ENCODE results near the gene JAZF1. TPM values are rescaled to one million over a fixed set of nuclear protein-coding genes. Genes with fewer than 3 reads are reported as not detected.

JAZF1 gene
- total RNA-seq, 1 donor from 2014 or later, result 36.1 TPM

DNA sequence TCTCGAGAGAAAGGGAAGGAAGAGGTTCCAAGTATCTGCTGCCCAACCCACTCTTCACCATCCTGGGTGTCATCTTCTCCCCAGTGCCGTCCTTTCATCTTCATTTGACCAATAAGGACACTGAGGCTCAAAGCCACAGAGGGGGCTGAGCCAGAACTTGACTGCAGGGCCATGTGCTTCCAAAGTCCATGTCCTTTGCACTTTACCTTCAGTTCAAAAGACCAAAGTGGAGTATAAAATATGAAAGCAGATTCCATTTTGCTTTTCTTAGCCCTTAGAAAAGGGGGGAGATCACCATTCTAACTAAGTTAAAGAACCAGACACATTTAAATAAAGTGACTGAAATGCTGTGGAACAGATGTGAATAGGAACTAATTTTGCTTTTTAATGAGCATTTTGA lies 56.2 kb downstream of the JAZF1 start:
- intact Hi-C loops (cut with DNase I), result no loop called here
- peaks cover 85% of the 10 kb centered on the region for H3K4me1 ChIP-seq
- no peak for TF ChIP-seq POLR2AphosphoS5 (IDR thresholded peaks at IDR 0.05; ENCODE audit: insufficient read depth in 1 of 2, low read depth in 1 of 2)
- no peak for TF ChIP-seq POLR2A (IDR thresholded peaks at IDR 0.05)
- TF ChIP-seq, protein P1, sequence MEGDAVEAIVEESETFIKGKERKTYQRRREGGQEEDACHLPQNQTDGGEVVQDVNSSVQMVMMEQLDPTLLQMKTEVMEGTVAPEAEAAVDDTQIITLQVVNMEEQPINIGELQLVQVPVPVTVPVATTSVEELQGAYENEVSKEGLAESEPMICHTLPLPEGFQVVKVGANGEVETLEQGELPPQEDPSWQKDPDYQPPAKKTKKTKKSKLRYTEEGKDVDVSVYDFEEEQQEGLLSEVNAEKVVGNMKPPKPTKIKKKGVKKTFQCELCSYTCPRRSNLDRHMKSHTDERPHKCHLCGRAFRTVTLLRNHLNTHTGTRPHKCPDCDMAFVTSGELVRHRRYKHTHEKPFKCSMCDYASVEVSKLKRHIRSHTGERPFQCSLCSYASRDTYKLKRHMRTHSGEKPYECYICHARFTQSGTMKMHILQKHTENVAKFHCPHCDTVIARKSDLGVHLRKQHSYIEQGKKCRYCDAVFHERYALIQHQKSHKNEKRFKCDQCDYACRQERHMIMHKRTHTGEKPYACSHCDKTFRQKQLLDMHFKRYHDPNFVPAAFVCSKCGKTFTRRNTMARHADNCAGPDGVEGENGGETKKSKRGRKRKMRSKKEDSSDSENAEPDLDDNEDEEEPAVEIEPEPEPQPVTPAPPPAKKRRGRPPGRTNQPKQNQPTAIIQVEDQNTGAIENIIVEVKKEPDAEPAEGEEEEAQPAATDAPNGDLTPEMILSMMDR (IDR thresholded peaks at IDR 0.05), result no peak

DNA sequence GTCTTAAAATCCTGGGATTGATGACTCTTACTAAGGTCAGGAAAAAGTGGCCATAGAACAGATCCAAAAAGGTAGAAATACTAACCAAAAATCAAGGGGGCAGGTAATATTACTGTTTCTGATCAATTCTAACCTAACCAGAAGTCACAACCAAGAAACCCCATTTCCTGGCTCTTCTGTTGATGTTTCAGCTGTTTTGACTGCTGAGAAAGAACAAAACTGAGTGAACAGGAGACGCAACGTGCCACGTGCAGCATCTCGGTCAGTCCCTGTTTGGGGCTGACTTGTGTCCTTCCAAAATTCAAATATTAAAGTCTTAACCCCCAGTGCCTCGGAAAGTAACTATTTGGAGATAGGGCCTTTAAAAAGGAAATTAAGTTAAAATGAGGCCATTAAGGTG lies 56.8 kb downstream of the JAZF1 start:
- no peak overlapping the region for H3K4me3 ChIP-seq
- H3K27ac ChIP-seq, result peak overlapping the region; percentile 81
- DNase-seq (ENCODE audit: extremely low spot score in 2 of 2), result no peak
- peaks cover 87% of the 10 kb centered on the region for H3K4me1 ChIP-seq
- H3K27me3 ChIP-seq, result no peaks in the 10 kb centered on the region
- no peaks in the 10 kb centered on the region for H3K36me3 ChIP-seq
- intact Hi-C loops (cut with DNase I), result no loop called here
- no peaks in the 10 kb centered on the region for H3K9me3 ChIP-seq
- TF ChIP-seq, protein P1 (IDR thresholded peaks at IDR 0.05), result no peak
- TF ChIP-seq POLR2AphosphoS5 (IDR thresholded peaks at IDR 0.05; ENCODE audit: insufficient read depth in 1 of 2, low read depth in 1 of 2), result no peak
- no peak for TF ChIP-seq POLR2A (IDR thresholded peaks at IDR 0.05)

More for the DNA sequence above, 56.2 kb downstream of the JAZF1 start:
- DNase-seq (ENCODE audit: extremely low spot score in 2 of 2), result no peak
- Histone ChIP-seq H3K4me3 (no peak overlapping the region), H3K27me3 (no peaks in the 10 kb centered on the region), H3K36me3 (no peaks in the 10 kb centered on the region), H3K9me3 (no peaks in the 10 kb centered on the region), H3K27ac (peak overlapping the region; percentile 81)

DNA sequence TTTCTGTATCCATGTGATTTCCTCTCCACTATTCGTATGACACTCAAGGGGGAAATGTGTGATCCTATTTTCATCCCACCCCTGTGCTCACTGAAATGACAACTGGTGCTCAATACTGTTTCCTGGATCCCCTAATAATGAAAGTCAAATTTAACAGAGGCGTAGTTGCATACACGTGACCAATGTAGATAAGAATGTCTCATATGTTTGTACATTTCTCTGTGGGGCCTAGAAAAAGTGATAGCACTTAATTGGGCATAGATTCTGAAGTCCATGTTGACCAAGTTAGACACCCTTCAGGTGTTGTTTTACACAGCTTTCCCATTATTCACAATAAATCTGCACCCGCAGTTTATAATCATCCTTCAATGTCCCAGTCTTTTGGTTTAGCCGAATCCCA lies 59.1 kb downstream of the JAZF1 start:
- intact Hi-C loops (cut with DNase I), result no loop called here
- Histone ChIP-seq H3K36me3 (no peaks in the 10 kb centered on the region), H3K4me1 (peaks cover 65% of the 10 kb centered on the region), H3K27ac (peak overlapping the region; percentile 81), H3K9me3 (no peaks in the 10 kb centered on the region), H3K4me3 (no peak overlapping the region), H3K27me3 (no peaks in the 10 kb centered on the region)
- TF ChIP-seq POLR2A (IDR thresholded peaks at IDR 0.05), result no peak
- TF ChIP-seq, protein P1 (IDR thresholded peaks at IDR 0.05), result no peak
- TF ChIP-seq POLR2AphosphoS5 (IDR thresholded peaks at IDR 0.05; ENCODE audit: insufficient read depth in 1 of 2, low read depth in 1 of 2), result no peak
- no peak for DNase-seq (ENCODE audit: extremely low spot score in 2 of 2)

DNA sequence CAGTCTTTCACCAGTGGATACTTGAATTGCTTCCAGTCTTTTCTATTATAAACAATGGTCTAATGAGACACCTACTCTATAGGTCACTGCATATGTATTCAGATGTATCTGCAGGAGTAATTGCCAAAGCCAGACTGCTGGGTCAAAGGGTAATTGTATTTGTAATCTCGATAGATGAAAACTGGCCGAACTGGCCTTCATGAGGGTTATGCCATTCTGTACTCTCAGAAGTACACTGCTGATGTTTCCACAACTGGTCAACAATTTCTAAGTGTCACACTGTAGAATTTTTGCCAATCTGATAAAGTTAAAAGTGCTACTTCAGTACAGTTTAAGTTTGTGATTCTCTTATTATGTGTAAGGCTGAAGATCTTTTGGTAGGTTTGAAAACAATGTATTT lies 64.6 kb downstream of the JAZF1 start:
- intact Hi-C loops (cut with DNase I), result no loop called here
- DNase-seq (ENCODE audit: extremely low spot score in 2 of 2), result no peak
- H3K4me3 ChIP-seq, result no peak overlapping the region
- H3K36me3 ChIP-seq, result no peaks in the 10 kb centered on the region
- TF ChIP-seq POLR2AphosphoS5 (IDR thresholded peaks at IDR 0.05; ENCODE audit: insufficient read depth in 1 of 2, low read depth in 1 of 2), result no peak
- TF ChIP-seq POLR2A (IDR thresholded peaks at IDR 0.05), result no peak
- TF ChIP-seq, protein P1 (IDR thresholded peaks at IDR 0.05), result no peak
- no peaks in the 10 kb centered on the region for H3K27me3 ChIP-seq
- peaks cover 39% of the 10 kb centered on the region for H3K4me1 ChIP-seq
- H3K9me3 ChIP-seq, result no peaks in the 10 kb centered on the region
- H3K27ac ChIP-seq, result peak overlapping the region; percentile 6

DNA sequence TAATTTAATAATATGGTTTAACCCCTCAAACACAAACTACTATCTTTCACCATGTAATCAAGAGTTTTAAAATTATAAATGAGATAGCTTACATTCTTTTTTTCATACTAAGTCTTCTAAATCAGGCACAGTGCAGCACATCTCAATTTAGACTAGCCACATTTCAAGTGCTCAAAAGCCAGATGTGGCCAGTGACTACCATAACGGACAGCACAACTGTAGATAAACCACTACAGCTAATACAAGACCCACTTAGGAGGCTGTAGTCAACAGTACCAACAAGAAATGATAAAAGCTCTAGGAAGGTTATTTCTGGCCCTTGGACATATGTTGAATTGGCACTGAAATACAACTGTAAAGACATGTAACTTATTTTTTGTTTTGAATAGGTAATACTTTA lies 65.3 kb downstream of the JAZF1 start:
- H3K27ac ChIP-seq, result peak overlapping the region; percentile 56
- H3K4me1 ChIP-seq, result peaks cover 33% of the 10 kb centered on the region
- H3K4me3 ChIP-seq, result no peak overlapping the region
- no peaks in the 10 kb centered on the region for H3K27me3 ChIP-seq
- no peaks in the 10 kb centered on the region for H3K9me3 ChIP-seq
- no peaks in the 10 kb centered on the region for H3K36me3 ChIP-seq
- DNase-seq (ENCODE audit: extremely low spot score in 2 of 2), result no peak
- intact Hi-C loops (cut with DNase I), result no loop called here
- TF ChIP-seq, protein P1 (IDR thresholded peaks at IDR 0.05), result no peak
- TF ChIP-seq POLR2AphosphoS5 (IDR thresholded peaks at IDR 0.05; ENCODE audit: insufficient read depth in 1 of 2, low read depth in 1 of 2), result no peak
- TF ChIP-seq POLR2A (IDR thresholded peaks at IDR 0.05), result no peak
